GM21576 (cell line): Measurements from ENCODE around the gene ANKRD13C.
"Not testable (repeated sequence)": the region's sequence is repeated elsewhere in the genome, so short reads cannot be mapped to it uniquely, and the experiment has no call there.

Experiments used
- ATAC-seq: cut with Tn5 transposase; IDR thresholded peaks from one replicate; pipeline ENCODE4 v1.9.1; 2021; ENCODE audit warnings: mild to moderate bottlenecking, moderate library complexity; ENCODE audit not compliant: unreplicated experiment

ANKRD13C gene

DNA sequence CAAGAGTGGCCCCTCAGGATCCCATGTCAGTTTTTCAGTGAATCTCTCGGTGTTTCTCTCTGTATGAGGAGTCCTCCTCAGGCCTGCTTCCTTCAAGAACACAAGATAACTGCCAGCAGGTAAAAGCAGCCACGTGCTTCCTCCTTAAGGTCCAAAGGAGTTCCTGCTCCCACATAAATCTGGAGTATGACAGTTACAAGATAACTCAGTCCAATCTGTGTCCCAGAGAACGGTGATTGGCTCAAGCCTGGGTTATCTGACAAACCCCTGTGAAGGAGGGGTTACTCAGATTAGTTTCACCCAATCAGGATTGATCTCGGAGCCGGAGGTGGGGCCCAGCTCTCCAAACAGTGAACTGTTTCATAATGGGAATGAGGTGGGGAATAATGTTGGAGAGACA, 5.8 kb upstream of the ANKRD13C start:
- ATAC-seq: no peak

DNA sequence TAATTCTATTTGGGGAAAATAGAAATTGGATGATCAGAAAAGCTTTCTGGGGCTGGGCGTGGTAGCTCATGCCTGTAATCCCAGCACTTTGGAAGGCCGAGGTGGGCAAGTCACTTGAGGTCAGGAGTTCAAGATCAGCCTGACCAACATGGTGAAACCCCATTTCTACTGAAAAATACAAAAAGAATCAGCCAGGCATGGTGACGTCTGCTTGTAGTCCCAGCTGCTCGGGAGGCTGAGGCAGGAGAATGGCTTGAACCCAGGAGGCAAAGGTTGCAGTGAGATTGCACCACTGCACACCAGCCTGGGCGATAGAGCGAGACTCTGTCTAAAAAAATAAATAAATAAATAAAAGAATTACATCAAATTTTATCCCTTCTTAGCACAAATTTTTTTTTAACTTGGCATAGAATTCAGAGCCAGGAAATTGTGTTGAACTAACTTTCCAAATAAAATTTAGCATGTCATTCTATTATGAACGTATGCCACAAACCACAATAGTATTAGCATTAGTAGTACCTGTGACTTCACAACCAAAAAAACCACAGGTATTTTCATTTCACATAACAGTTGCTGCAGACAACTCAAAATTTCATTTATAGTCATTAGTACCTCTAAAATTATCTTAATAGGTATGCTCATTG, 4.5 kb upstream of the ANKRD13C start:
- ATAC-seq: peak; percentile 27

DNA sequence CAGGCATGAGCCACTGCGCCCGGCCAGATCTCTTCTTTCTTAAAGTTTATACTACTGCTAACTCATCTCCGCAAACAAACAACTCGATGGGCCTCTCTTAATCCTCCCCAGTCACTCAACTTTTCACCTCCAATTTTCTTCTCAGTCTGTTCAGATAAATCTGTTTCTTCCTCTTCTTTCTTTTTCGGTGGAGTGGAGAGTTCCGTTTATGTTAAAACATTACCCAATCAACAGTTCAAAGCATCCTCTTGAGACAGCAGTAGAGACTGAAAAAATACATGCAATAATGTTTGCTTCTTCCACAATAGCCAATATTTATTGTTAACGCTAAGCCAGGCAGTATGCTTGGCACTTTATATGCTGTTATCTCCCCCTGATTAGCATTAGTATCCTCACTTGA, 1.4 kb upstream of the ANKRD13C start:
- no peak for ATAC-seq

DNA sequence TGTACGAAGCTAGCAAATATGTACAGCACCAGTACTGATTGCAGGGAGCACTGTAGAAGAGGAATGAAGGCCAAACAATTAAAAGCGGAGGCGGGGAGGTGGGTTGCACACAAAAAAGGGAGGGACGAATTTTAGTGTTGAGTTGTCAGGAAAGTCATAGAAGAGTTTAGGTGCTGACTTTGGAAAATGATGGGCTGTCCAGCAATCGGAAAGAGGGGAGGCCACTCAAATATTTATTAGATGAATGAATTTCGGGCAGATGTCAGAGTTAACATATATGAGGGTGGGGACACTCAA, 537 bp upstream of the ANKRD13C start:
- ATAC-seq: no peak

DNA sequence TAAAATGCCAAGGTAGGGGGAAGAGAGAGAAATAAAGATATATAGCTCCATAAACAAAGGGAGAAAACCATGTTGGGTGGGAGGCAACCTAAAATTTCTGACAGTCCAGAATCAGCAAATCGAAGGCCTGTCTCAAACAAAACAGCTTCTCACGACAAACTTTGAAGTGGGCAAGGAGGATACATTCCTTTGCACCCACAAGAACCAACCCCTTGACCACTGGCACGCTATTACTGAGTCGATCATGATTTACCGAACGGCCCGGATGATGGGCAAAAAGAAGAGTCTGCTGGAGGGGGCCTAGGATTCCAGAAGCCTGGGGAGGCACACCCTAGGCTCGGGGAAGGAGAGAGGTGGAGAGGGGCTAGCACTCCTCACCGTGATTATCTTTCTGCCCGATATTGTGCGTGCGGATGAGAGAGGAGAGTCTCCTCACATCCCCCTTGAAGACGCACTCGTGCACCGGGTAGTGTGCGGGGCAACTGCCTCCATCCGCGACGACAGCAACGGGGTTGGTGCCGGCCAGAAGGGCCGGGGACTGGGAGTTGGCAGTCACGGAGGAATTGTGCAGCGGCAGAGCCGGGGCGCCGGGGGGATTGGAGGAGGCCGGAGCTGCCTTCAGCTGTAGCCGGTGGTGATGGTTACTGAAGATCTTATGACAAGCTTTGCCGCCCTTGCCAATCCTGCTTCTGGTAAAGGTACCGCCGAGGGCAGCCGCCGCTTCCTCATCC, 756 bp downstream of the ANKRD13C start:
- ATAC-seq: peak; percentile 26

DNA sequence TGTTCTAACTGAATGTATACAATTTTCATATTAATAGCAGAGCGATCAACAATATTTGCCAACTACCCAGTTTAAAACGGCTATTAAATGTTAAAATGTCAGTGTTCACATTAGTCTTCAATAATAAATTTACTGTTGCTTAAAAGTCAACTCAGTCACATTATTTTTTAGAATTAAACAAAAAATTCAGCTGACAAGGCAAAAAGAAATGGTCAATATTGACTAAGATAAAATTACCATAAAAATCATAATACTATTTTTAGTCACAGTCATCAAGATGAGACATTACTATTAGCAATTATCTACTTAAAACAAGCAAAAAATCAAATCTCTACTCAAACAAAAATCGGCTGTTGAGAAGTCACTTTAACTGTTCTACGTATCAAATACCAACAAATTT, 1.5 kb downstream of the ANKRD13C start:
- ATAC-seq: no peak

DNA sequence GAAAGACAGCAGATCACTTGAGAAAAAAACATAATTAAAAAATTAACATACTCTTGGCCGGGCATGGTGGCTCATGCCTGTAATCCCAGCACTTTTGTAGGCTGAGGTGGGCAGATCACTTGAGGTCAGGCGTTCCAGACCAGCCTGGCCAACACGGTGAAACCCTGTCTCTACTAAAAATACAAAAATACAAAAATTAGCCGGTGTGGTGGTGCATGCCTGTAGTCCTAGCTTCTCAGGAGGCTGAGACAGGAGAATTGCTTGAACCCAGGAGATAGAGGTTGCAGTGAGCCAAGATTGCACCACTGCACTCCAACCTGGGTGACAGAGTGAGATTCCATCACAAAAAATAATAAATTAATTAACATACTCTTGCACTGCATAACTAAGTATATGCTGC, 4.7 kb downstream of the ANKRD13C start:
- not testable (repeated sequence) for ATAC-seq

DNA sequence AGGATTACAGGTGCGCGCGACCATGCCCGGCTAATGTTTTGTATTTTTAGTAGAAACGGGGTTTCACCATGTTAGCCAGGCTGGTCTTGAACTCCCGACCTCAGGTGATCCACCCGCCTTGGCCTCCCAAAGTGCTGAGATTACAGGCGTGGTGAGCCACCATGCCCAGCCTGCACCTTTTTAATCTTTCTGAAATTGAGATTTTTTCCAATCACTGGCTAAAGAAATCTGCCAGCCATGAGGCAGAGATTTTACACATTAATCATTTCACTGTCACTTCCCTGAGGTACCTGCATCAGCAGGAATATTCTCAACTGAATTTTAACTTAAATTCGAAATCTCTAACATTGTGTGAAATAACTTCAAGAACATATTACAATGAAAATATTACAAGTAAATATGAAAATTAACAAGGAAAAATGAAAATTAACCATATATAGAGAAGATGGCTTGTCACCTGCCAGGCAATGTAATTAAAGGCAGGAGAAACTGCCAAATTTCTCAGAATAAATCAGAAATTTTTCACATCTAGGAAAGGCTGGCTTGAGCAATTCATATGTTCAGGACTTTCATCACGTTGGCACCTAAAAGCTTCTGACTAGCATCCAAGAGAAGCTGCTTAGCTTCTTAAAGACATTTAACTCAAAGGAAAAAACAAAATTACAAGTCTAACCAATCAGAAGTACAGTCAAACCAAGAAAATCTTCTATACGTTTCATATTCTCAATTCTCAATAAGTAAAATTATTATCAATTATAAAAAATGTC, 5.9 kb downstream of the ANKRD13C start:
- ATAC-seq: no peak

DNA sequence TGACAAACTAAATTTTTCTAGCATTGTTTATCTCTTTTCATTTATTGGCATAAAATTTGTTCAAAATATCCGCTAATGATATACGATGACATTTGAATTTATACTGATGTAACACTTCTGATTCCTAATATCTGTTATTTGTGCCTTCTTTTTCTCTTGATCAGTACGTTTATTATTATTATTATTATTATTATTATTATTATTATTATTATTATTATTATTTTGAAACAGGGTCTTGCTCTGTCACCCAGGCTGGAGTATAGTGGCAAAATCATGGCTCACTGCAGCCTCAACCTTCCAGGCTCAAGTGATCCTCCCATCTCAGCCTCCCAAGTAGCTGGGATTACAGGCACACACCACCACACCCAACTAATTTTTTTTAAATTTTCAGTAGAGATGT, 14.9 kb downstream of the ANKRD13C start:
- ATAC-seq: not testable (repeated sequence)

DNA sequence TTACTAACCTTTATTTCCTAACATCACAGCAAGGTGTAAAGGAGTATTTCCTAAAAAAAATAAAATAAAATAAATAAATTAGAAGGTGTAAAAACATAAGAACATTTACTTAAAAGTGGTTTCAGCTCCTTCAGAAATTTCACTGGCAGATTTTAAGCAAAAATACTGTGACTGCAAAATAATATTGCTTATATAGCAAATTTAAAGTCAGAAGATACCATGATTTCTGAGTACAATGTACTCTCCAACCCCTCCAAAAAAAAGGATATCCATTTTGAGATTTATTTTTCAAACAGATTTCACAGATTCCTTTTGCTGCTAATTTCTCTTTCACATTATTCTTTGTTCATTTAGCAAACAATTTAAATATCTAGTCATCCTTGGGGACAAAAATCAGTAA, 18.5 kb downstream of the ANKRD13C start:
- ATAC-seq: no peak

DNA sequence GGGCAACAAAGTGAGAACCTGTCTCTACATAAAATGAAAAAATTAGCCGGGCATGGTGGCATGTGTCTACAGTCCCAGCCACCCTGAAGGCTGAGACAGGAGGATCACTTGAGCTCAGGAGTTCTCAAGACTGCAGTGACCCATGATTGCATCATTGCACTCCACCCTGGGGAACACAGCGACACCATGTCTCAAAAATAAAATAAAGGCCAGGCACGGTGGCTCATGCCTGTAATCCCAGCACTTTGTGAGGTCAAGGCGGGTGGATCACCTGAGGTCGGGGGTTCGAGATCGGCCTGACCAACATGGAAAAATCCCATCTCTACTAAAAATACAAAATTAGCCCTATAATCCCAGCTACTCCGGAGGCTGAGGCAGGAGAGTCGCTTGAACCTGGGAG, 20.1 kb downstream of the ANKRD13C start:
- ATAC-seq: no peak

DNA sequence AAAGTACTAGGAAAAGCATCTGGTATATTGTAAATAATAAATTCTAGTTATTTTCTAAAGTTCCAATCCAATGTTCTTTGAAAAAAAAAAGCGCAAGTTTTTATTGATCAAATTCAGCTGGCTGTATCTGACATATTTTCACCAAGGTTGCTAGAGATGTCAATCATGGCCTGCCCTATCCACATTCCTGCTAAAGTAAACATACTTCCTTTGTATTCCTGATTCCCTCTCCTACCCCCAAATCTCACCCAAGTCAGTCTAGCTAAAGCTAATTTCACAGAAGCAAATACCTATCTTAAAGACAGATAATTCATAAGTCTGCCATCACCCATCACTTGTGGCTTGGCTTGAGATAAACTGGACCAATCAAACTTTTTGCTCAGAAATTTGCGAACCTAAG, 21.3 kb downstream of the ANKRD13C start:
- no peak for ATAC-seq

DNA sequence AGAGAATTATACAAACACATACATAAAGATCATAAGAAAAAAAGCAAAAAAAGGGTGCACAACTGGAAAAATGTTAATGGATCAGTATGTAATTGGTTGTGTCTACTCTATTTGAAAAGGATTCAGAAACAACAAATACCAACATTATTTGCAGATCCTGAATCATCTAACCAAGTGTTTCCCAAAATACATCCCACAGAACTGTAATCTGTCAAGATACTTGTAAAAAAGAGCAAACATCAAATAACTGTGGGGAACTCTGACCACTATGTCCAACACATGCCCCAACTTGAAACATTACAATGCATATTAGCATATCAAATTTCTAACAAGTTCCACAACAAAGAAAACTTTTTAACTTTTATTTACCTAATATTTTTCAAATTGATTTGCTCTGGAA, 22.6 kb downstream of the ANKRD13C start:
- no peak for ATAC-seq

DNA sequence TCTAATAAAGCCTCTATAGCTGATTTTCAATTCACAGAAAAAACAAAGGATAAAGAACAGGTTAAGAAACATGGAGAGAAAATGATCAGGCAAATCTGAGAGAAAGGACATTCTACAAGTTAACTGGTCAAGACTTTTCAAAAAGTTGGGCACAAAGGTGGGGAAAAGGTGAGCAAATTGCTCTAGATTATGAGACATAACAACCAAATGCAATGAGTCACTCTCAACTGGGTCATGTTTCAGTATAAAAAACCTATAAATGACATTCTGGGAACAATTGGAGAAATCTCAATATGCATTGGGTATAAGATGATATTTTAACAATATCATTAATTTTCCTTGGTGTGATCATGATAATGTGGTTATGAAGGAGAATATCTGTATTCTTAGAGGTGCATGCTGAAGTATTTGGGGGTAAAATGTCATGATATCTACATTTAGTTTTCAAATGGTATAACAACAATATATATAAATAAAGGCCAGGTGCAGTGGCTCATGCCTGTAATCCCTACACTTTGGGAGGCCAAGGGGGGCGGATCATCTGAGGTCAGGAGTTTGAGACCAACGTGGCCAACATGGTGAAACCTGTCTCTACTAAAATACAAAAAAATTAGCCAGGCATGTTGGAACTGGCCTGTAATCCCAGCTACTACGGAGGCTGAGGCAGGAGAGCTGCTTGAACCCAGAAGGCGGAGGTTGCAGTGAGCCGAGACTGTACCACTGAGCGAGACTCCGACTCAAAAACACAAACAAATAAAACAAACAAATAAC, 27.0 kb downstream of the ANKRD13C start:
- ATAC-seq: no peak

DNA sequence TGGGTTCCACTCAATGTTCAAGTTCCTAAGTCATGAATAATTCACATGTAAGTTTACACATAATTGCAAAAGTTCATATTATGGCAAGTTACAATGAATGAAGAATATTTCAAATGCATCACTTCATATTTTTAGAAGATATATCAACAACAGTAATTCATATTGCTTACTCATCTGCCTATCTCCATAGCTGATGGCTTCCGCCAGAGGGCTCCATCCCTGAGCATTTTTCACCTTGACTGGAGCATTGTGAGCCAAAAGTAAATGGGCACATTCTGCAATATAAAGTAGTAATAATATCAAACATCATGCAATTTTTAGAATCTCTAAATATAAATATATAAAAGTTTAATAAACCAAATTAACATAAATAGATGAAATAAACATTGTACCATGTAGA, 29.8 kb downstream of the ANKRD13C start:
- ATAC-seq: no peak

DNA sequence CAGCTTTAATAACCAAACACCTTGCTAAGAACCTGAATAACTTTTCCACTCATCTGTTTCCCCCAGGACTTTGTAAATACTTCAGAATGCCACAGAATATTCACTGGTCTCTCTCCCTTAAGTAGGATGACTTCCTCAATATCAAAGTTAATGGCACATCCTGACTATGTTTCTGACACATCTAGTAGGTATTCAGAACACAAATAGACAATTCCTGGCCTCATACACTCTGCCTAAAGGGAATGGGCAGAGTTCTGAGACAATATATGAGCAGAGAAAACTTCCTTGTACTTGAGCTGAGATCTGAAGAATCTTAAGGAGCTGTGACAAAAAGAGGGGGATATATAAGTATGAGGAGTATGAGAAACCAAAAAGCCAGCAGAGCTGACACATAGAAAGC, 34.8 kb downstream of the ANKRD13C start:
- no peak for ATAC-seq

DNA sequence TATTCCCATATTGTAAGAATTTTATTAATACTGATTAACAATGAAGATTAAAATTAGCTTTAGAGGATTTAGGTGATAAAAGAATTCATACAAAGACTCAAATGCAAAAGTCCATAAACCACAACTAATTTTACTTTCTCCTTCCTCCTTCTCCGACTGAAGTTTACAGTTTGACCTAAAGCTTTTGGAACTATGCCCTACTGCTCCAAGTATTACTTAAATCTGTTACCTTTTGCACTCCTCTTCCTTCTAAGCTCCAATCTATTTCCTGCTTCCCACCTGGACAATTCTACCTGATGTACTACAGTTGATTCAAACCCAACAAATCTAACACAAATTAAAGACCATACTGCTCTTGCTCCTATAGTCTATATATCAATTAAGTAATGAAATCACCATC, 36.3 kb downstream of the ANKRD13C start:
- no peak for ATAC-seq

DNA sequence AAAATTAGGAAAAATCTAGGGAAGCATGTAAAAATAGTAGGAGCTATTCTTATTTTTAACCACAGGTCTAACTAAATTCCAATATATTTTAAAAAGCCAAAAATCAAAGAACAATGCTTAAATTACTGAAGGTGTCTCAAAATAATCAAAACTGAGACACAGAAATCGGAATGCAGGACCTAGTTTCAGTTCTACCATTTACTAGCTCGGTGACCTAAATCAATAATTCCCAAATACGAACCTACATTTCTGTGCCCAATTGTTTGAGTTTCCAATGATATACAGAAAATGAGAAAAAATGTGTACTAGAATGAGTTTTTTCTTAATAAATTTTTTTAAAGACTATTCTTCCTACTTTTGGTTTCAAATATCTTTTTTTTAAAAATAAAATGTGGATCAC, 37.4 kb downstream of the ANKRD13C start:
- no peak for ATAC-seq

DNA sequence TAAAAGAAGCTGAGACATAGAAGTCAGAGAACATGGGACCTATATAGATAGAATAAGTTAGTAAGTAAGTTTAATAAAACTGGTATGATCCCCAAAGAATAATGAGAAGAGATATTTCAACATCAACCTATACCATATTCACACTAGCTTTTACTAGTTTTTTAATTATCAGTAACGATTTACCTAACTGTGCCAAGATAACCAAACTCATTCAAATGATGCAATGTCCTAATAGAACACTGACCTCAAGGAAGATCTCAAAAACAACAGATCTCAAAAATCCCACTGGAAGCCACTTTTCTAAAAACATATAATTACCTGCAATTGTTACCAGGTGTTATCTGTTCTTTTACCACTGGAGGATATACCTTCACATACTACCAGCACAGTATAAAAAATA, 38.7 kb downstream of the ANKRD13C start:
- ATAC-seq: no peak

DNA sequence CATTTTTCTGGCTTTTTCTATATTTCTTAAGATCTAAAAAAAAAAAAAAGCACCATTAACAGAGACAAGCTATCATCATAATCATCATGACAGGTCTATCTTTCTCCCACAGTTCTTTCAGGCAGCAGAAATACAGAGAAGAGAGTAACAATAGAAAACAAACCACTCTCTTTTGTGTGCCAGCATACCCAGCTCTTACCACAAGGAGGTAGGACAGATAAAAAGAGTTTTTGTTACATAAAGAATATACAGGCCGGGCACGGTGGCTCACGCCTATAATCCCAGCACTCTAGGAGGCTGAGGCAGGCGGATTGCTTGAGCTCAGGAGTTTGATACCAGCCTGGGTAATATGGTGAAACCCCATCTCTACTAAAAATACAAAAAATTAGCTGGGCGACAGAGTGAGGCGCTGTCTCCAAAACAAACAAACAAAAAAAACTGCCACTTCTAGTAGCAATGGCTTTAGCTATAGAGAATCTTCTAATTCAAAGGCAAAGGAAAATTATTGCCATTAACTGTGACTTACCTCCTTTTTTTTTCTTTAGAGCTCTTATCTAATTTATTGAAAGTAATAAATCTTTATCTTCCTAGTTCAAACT, 39.7 kb downstream of the ANKRD13C start:
- ATAC-seq: no peak

DNA sequence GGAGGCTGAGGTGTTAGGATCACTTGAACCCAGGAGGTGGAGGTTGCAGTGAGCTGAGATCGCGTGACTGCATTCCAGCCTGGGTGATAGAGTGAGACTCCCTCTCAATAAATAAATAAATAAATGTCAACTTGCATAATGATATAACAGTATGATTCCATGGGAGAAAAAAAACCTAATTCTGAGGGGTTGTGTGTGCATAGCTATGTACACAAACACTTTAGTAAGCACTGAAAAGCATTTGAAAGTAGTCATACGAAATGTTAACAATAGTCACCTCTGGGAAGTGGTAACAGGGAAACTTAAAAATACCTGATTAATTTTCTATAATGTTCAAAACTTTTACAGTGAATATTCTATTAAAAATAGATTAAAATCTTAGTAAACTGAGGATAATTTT, 43.2 kb downstream of the ANKRD13C start:
- ATAC-seq: no peak
